GM21515 (cell line): Measurements from ENCODE around the gene MALT1.
A peak's percentile ranks its signal among the peaks of the same experiment; 100 is the strongest.
"Not testable (repeated sequence)": the region's sequence is repeated elsewhere in the genome, so short reads cannot be mapped to it uniquely, and the experiment has no call there.

ENCODE experiments used
- ATAC-seq: cut with Tn5 transposase; IDR thresholded peaks from one replicate; pipeline ENCODE4 v1.9.1; 2021; ENCODE audit not compliant: unreplicated experiment

MALT1 gene

DNA sequence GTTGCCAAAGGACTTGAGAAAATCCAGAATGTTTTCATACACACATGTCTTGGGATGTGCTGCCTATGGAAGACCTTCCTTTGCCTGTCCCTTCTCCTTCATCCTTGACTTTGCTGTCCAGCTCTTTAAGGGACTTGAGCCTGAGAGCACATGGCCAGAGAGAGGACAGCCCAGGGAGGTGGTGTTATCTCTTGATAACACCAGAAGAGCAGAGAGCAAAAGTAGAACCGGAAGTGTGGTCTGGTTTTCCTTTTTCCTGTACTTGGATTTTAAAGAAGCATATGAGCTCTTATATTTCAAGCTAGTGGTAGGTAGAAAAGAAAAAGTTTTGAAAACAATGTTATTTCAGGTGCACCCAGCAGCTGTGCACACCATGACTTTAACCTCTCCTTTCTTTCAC, 99.3 kb downstream of the MALT1 start:
- ATAC-seq = no peak

DNA sequence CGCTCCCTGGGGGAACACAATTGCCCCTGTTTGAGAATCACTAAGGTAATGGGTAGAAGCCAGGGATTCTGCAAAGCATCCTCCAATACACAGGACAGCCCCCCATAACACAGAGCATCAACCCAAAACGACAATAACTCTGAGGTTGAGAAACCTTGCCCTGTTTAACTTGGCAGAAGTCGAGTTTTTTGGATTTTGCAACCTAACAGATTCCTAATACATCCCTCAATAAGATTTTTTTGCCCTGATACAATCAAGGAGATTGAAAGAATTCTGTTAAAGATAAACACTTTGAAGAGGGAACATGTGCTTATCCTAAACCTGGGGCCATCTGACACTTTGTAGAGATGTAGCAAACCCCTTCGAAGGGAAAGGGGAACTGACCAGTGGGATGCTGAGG, 100.9 kb downstream of the MALT1 start:
- ATAC-seq = no peak

DNA sequence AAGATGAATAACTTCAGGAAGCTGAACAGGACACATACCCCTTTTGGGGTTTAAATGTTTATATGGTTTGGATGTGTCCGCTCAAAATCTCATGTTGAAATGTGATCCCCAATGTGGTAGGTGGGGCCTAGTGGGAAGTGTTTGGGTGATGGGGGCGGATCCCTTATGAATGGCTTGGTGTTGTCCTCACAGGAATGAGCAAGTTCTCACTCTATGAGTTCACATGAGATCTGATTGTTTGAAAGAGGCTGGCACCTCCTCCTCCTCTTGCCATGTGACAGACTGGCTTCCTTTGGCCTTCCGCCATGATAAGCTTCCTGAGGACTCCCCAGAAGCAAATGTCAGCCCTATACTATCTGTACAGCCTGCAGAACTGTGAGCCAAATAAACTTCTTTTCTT, 104.8 kb downstream of the MALT1 start:
- no peak for ATAC-seq

DNA sequence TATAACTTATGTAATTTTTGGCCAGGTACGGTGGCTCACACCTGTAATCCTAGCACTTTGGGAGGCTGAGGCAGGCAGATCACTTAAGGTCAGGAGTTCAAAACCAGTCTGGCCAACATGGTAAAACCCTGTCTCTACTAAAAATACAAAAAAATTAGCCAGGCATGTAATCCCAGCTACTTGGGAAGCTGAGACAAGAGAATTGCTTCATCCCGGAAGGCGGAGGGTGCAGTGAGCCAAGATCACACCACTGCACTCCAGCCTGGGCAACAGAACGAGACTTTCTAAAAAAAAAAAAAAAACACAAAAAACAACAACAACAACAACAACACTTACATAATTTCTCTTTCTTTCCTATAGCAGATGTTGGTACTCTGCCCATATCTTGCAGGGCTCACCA, 105.3 kb downstream of the MALT1 start:
- ATAC-seq = not testable (repeated sequence)

DNA sequence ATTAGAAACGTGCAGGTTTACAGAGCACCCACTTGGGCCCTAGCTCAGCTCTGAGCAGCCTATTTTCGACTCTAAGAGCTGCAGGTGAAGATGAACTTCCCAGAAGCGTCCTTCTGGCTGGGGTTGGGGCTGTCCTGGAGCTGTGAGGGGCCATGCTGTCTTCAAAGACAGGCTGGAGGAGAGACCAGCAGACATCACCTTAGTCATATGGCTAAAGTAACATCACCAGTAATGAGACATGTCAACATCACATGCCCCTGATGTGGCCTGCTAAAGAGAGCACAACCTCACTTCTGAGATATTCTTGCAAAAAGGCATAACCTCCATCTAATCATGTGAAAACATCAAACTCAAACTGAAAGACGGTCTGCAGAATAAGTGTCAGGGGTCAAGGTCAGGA, 106.2 kb downstream of the MALT1 start:
- no peak for ATAC-seq

DNA sequence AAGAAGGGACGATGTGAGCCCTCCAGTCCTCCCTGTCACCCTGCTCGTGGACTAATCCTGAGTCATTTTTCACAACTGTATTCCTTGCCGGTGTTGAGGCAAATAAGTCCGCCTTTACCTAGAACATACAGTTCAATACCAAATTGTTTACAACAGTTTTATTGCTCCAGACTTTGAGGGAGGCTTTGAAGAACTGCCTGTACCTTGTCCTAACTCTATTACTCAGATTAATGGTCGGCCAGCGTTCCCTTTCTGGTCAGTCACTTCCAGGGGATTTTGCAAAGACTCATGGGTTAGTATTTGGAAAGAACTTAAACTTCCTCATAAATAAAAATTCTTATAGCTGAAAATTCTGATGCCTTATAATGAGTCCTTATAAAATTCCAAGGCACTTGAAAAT, 108.3 kb downstream of the MALT1 start:
- no peak for ATAC-seq

DNA sequence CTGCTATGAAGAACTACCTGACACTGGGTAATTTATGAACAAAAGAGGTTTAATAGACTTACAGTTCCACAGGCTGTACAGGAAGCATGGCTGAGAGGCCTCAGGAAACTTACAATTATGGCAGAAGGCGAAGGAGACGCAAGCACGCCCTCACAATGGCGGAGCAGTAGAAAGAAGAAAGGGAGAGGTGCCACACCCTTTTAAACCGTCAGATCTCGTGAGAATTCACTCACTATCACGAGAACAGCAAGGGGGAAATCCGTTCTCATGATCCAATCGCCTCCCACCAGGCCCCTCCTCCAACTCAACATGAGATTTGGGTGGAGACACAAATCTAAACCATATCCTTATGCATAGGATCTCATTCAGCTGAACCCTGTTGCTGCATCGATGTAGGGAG, 108.8 kb downstream of the MALT1 start:
- ATAC-seq = no peak

DNA sequence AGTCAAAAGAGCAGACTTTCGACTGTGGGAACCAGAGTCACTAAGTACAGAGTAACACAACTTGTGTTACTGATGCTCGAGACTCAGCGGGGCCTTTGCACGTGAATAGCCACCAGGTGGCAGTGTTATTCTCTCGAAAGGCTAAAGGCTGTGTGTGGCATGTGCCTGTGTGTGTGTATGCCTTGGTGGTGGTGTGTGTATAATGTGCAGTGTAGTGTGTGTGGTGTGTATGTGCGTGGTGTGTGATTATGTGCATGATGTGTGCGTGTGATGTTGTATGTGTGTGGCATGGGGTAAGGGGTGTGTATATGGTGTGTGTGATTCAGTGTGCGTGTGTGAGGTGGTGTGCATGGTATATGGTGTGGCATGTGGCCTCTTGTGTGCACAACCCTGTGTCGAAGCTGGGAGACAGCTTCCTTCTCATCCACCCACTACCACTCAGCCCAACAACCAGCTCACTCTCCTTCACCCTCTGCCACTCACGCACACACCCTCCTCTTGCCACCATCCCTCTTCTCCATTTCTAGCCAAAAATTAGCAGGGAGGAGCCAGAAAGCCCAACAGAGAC, 110.4 kb downstream of the MALT1 start:
- peak; percentile 82 for ATAC-seq

DNA sequence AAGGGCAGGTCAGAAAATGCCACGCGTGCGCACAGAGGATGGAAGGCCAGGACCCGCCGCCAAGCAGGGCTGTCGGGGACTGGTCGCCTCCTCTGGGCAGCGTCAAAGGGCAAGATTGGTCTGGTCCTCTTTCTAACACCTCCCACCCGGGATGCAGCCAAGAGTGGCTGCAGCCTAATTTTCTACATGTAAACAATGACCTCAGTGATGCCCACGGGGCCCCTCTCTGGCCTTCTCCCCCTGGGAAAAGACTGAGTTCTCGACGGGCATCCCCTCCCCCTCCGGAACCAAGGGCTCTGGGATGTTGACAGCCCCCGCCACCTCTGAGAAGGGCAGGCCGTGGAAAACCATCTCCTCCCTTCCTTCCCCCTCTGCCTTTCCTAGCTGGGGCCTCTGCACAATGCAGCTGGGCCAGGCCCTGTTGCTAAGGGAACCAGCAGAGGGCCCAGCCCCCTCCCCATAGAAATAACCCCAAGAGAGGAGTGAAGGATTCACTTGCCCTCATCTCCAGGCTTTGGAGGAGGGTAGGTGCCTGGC, 113.4 kb downstream of the MALT1 start:
- ATAC-seq = no peak

DNA sequence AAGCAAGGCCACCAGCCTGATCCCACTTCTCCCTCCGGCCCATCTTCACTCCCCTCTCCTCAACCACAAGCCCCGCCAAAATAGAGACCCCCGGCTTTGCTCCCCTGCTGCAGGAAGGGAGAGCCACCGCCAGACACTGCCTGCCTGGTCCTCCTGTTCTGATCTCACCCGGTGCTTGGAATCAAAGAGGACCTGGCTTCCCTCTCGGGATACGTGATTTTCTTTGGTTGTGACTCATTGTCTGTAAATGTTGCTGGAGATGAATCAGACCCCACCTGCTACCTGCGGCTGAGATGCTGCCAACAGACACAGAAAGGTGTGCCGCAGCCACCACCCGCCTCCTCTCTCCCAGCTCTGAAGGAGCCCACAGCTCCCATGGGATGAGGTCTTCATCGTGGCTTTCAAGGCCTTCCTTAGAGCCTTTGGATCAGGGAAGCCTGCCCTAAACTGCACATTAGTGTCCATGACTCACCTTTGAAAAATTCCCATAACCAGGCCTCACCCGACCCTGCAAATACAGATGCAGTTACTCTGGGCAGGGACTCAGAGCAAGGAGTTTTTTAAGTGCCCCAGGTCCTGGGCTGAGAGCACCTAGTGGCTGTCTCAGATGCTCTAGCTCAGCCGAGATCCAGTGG, 114.0 kb downstream of the MALT1 start:
- ATAC-seq = no peak

DNA sequence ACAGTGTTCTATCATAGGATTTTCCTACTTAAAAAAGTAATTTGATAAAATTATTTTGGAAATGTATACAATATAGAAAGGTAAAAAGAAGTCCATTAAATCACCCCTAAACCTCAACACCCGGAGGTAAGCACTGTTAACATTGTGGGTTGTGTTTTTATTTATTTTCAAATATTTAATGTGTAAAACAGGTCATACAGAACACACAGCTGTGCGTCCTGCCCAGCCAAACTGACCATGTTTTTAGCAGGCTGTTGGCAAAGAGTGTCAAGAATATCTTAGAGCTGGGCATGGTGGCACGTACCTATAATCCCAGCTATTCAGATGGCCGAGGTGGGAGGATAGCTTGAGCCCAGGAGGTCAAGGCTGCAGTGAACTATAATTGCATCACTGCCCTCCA, 114.6 kb downstream of the MALT1 start:
- ATAC-seq = no peak

DNA sequence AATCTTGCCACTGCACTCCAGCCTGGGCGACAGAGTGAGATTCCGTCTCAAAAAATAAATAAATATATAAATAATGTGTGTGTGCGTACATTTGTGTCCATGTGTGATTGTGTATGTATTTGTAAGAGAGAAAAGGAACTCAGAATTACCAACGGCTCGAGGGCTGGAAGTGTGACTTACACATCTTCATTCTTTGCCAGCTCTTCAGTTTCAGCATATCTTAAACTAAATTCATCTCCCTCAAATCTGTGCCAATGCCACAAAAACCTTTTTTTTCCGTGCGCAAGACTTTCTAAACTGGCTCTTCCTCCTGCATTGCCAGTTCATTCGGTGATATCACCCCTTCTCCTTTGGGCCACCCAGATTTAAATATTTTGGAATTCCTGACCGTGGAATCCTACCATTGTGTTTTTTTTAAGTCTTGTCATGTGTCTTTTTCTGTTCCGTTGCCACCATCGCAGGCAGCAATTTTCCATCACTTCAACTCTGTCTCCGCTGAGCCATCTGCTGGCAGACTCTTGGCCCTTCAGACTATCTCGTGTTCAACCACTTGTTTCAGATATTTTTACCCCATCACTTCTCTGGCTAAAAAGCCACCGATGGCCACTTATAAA, 116.4 kb downstream of the MALT1 start:
- ATAC-seq = no peak

DNA sequence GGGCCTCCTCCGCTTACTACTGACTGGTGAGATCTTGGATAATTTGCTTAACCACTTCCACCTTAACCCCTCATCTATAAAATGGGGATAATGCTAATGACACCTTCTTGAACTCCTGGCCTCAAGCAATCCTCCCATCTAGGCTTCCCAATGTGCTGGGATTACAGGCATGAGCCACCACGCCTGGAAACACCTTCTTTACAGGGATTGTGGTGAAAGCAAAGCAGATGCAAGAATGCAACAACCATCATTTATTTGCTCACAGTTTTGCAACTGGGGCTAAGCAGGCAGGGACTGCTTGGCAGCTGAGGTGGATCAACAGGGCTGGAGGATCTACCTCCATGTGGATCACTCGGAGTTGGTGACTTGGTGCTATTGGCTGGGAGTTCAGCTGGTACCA, 117.2 kb downstream of the MALT1 start:
- ATAC-seq = no peak

DNA sequence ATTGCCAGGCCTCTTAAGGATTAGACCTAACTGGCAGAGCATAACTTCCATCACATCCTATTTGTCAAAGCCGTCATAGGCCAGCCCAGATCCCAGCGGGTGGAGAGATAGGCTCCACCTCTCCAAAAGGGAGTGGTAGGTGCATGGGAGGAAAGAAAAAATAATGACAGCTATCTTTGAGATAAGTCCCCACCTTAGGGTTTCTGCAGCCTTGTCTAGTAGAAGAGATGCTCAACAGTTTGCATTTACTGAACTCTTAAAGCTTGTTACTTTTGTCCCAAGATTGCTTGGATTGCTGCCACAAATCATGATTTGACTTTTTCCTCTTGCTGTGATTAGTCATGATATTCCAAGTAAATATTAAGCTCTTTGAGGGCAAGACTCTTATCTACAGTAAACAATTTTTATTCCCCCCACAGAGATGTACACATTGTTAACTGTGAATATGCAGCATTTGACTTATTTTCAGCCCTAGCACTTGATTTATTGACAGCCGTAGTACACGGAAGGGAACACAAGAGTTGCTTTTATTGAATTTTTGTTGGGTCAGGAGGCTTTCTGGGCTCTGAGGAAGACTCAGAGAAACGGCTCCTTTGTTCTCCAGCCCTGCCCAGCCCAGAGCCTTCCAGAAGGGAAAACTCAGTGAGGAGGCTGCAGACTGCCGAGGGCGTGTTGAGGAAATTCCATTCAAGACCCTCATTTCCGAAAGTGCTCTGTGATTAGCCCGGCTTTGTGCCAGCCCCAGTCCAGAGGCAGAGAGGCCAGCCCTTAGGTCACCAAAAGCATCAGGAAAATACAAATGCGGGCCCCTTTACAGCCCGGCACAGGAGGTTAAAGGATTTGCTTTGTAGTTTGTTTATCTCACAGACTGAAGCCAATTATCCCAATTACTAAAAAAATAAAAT, 118.0 kb downstream of the MALT1 start:
- no peak for ATAC-seq

DNA sequence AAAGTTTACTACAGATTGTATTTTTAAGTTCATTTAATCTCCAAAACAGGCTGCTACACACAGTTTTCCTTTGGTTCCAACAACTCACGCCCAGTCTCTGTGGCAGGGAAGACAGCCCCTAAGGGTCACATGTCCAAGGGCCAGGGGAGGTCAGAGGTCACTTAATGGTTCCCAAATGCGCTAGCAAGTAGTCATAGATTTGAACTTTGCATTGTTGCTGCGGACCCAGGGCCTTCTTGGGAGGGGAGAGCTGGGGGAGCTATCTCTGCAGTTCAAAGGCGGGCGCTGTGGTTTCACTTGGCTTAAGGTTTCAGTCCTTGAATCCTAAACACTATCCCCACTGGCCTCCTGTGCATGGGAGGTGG, 118.6 kb downstream of the MALT1 start:
- ATAC-seq = no peak

DNA sequence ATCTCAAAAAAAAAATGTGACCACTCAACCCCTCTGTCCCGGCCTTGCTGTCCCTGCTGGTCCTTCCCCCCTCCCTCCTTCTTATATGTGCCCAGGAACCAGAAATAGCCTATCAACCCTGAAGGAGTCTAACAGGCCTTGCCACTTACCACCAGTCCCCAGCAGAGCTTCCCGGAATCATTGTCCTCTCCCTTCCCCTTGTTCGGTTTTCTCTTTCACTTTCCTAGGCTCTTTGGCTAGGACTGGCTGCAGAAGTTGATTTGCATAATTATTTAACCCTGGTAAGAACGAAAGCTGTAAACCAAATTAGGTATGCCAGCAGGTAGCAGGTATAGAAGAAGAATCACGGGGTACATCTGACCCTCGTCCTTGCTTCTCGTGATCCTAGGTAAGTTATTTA, 120.8 kb downstream of the MALT1 start:
- peak; percentile 94 for ATAC-seq

DNA sequence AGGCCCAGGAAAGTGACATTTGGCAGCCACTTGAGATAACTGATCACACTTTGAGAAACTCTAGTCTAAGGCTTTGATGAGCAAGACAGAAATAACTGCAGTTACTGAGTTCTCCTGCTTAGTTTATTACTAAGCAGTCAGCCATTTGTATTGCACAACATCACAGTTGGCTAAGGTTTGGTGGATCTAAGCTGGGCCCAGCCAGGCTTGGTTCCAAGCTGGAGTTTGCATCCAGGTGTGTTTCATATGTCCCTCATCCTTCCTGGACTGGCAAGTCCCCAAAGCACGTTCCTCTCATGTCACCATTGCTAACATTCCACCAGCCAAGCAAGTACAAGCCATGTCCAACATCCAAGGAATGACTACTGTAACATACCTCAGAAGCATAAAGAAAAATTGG, 122.1 kb downstream of the MALT1 start:
- ATAC-seq = no peak

DNA sequence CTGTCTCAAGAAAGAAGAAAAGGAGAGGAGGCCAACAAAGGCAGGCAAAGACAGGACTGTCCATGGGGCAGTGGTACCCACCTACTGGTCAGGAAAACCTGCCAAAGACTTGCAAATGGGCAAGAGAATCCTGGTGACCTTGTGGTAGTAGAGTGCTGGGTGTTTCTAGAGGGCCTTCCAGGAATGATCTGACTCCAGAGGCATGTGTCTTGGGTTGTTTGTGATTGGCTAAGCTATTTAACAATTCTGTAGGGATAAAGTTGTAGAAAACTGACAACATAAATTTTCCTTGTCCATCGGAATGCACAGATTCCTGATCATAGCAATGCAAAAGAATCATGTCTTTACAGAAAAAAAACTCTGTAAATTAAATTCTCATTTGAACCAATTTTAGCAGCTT, 125.0 kb downstream of the MALT1 start:
- no peak for ATAC-seq

DNA sequence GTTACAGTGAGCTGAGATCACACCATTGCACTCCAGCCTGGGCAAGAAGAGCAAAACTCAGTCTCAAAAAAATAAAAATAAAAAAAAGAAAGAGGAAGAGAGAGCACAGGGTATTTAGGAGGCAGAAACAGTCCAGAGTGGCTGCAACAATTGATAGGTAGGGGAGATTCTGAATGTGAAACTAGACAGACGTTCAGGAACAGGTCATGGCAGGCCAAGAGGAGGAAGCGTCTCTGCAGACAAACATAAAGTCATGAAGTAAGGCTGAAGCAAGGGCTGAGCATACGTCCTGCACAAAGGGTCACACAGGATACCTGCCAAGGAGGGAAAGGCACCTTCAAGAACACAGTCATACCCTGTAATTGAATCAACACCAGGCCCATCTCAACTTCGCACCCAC, 129.3 kb downstream of the MALT1 start:
- peak; percentile 92 for ATAC-seq

DNA sequence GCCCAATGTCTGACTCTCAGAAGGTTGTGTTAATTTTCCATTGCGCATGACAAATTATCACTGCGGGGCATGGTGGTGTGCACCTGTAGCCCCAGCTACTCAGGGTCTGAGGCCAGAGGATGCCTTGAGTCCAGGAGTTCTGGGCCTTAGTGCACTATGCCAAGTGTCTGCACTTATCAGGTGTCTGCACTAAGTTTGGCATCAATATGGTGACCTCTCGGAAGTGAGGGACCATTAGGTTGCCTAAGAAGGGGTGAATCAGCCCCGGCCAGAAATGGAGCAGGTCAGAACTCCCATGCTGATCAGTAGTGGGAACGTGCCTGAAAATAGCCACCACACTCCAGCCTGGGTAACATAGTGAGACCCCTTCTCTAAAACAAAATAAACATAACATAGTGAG, 131.7 kb downstream of the MALT1 start:
- no peak for ATAC-seq

DNA sequence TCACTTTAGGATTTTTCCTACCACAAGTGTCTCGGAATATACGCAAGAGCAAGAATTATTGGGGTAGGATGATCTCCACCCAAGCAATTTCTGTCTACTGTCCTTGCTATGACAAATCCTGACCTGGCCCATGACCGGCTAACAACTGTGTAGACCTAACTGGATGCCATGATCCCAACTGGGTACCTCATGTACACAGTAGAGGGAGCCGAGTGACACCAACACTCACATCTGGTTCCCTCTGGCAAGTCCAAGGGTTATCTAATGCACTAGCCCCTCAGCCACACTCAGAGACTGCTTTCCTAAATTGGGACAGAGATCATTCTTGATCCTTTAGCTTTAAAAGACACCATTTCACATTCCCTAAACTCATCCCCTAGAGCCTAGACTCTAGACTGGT, 132.7 kb downstream of the MALT1 start:
- ATAC-seq = no peak
